H9 (cell line): Measurements from ENCODE around the gene HYAL3. TPM values are rescaled to one million over a fixed set of nuclear protein-coding genes. Genes with fewer than 3 reads are reported as not detected.

ENCODE experiments used
- DNase-seq: peaks from one replicate; pipeline ENCODE4 v3.0.0-alpha.2; 2017
- H2AFZ ChIP-seq: one replicate; pipeline ENCODE4 v1.6.1; 2013; ENCODE audit warnings: mild to moderate bottlenecking, low read length, control low read depth, moderate library complexity
- H2AK5ac ChIP-seq: 2 replicates; pipeline ENCODE4 v1.6.1; 2013; ENCODE audit warnings: low read length, control low read depth, mixed read lengths; ENCODE audit not compliant: insufficient read length
- H2BK120ac ChIP-seq: one replicate; pipeline ENCODE4 v1.6.1; 2013; ENCODE audit warnings: low read depth, mild to moderate bottlenecking, low read length, control low read depth, inconsistent platforms; ENCODE audit not compliant: poor library complexity, severe bottlenecking
- H2BK12ac ChIP-seq: 2 replicates; pipeline ENCODE4 v1.6.1; 2013; ENCODE audit warnings: low read length, control low read depth, mixed read lengths, low read depth; ENCODE audit not compliant: insufficient read length
- H2BK15ac ChIP-seq: 2 replicates; pipeline ENCODE4 v1.6.1; 2013; ENCODE audit warnings: low read depth, low read length, control low read depth
- H2BK20ac ChIP-seq: one replicate; pipeline ENCODE4 v1.6.1; 2013; ENCODE audit warnings: low read depth, mild to moderate bottlenecking, low read length, control low read depth, inconsistent platforms; ENCODE audit not compliant: poor library complexity, severe bottlenecking
- H2BK5ac ChIP-seq: 2 replicates; pipeline ENCODE4 v1.6.1; 2013; ENCODE audit warnings: low read length, control low read depth, mixed read lengths; ENCODE audit not compliant: insufficient read length
- H3K14ac ChIP-seq: 2 replicates; pipeline ENCODE4 v1.6.1; 2013; ENCODE audit warnings: low read length, control low read depth; ENCODE audit not compliant: insufficient read depth
- H3K18ac ChIP-seq: 2 replicates; pipeline ENCODE4 v1.6.1; 2013; ENCODE audit warnings: low read depth, mild to moderate bottlenecking, mixed read lengths, low read length, control low read depth; ENCODE audit not compliant: insufficient read length
- H3K23ac ChIP-seq: 2 replicates; pipeline ENCODE4 v1.6.1; 2013; ENCODE audit warnings: low read length, control low read depth, mixed read lengths, low read depth; ENCODE audit not compliant: insufficient read length
- H3K23me2 ChIP-seq: 2 replicates; pipeline ENCODE4 v1.6.1; 2013; ENCODE audit warnings: low read depth, mild to moderate bottlenecking, mixed read lengths, low read length, control low read depth; ENCODE audit not compliant: insufficient read length, poor library complexity, severe bottlenecking
- H3K27ac ChIP-seq: 2 replicates; pipeline ENCODE4 v1.5.1; 2013; ENCODE audit warnings: low read length, control low read depth, mixed read lengths, low read depth; ENCODE audit not compliant: insufficient read length
- H3K27me3 ChIP-seq: 2 replicates; pipeline ENCODE4 v1.6.1; 2013; ENCODE audit warnings: low read length, control low read depth, inconsistent platforms; ENCODE audit not compliant: insufficient read depth
- H3K4ac ChIP-seq: 2 replicates; pipeline ENCODE4 v1.6.1; 2013; ENCODE audit warnings: low read depth, mild to moderate bottlenecking, control low read depth, inconsistent platforms, low read length, moderate library complexity
- H3K4me1 ChIP-seq: 2 replicates; pipeline ENCODE4 v1.6.1; 2013; ENCODE audit warnings: low read length, control low read depth, inconsistent platforms; ENCODE audit not compliant: insufficient read depth
- H3K4me2 ChIP-seq: 2 replicates; pipeline ENCODE4 v1.6.1; 2013; ENCODE audit warnings: low read length, control low read depth, mixed read lengths; ENCODE audit not compliant: insufficient read length, insufficient read depth
- H3K56ac ChIP-seq: 2 replicates; pipeline ENCODE4 v1.6.1; 2013; ENCODE audit warnings: low read depth, mild to moderate bottlenecking, mixed read lengths, low read length, control low read depth; ENCODE audit not compliant: insufficient read length
- H3K79me1 ChIP-seq: 2 replicates; pipeline ENCODE4 v1.6.1; 2013; ENCODE audit warnings: low read depth, mild to moderate bottlenecking, moderate library complexity, low read length, control low read depth, inconsistent platforms; ENCODE audit not compliant: insufficient read depth, poor library complexity, severe bottlenecking
- H3K79me2 ChIP-seq: 2 replicates; pipeline ENCODE4 v1.6.1; 2013; ENCODE audit warnings: low read length, control low read depth, inconsistent platforms; ENCODE audit not compliant: insufficient read depth
- H3K9ac ChIP-seq: 2 replicates; pipeline ENCODE4 v1.6.1; 2013; ENCODE audit warnings: low read length, control low read depth, mixed read lengths; ENCODE audit not compliant: insufficient read length; ENCODE audit errors: extremely low read depth
- H3K9me3 ChIP-seq: one replicate; pipeline ENCODE4 v1.6.1; 2013; ENCODE audit warnings: low read depth, low read length, inconsistent platforms; ENCODE audit not compliant: control insufficient read depth
- H3T11ph ChIP-seq: one replicate; pipeline ENCODE4 v1.6.1; 2013; ENCODE audit warnings: mild to moderate bottlenecking, low read length, control low read depth, inconsistent platforms
- H4K20me1 ChIP-seq: one replicate; pipeline ENCODE4 v1.6.1; 2013; ENCODE audit not compliant: control insufficient read depth, insufficient read length, insufficient read depth
- H4K5ac ChIP-seq: 2 replicates; pipeline ENCODE4 v1.6.1; 2013; ENCODE audit warnings: low read depth, mild to moderate bottlenecking, mixed read lengths, low read length, control low read depth; ENCODE audit not compliant: insufficient read length
- H4K8ac ChIP-seq: replicated peaks from 2 replicates; pipeline ENCODE4 v1.6.1; 2013; ENCODE audit warnings: low read length, control low read depth, mixed read lengths, low read depth; ENCODE audit not compliant: insufficient read length
- H4K91ac ChIP-seq: 2 replicates; pipeline ENCODE4 v1.6.1; 2013; ENCODE audit warnings: low read depth, mild to moderate bottlenecking, moderate library complexity, mixed read lengths, low read length, control low read depth; ENCODE audit not compliant: insufficient read length
- H3K27ac Mint-ChIP-seq, 3 experiments: 2 replicates in 2 of 3; 3 replicates in 1 of 3; pipeline ENCODE4 v1.8.0; 2020 to 2021; ENCODE audit warnings: mixed read lengths in 3 of 3, mild to moderate bottlenecking in 1 of 3, moderate library complexity in 1 of 3
- H3K27me3 Mint-ChIP-seq: 2 replicates; pipeline ENCODE4 v1.8.0; 2021; ENCODE audit warnings: low read depth, mild to moderate bottlenecking, moderate library complexity, mixed read lengths
- H3K36me3 Mint-ChIP-seq, 3 experiments: 2 replicates in 2 of 3; 3 replicates in 1 of 3; pipeline ENCODE4 v1.8.0; 2020 to 2021; ENCODE audit warnings: low read depth in 3 of 3, mixed read lengths in 3 of 3; ENCODE audit not compliant: insufficient read depth in 1 of 3
- H3K4me1 Mint-ChIP-seq, 2 experiments: 2 replicates each; pipeline ENCODE4 v1.8.0; 2020; ENCODE audit warnings: mixed read lengths in 2 of 2
- H3K4me3 Mint-ChIP-seq, 2 experiments: 2 replicates in 1 of 2; 3 replicates in 1 of 2; pipeline ENCODE4 v1.8.0; 2020 to 2021; ENCODE audit warnings: mild to moderate bottlenecking in 2 of 2, mixed read lengths in 2 of 2, moderate library complexity in 1 of 2
- H3K9me3 Mint-ChIP-seq, 2 experiments: 2 replicates in 1 of 2; 3 replicates in 1 of 2; pipeline ENCODE4 v1.8.0; 2020; ENCODE audit warnings: mild to moderate bottlenecking in 2 of 2, mixed read lengths in 2 of 2, moderate library complexity in 1 of 2
- WGBS: extraction: QIAGEN DNeasy Blood & Tissue Kit; methylation state at CpG from one replicate; pipeline ENCODE4 v1.1.7; 2013; ENCODE audit warnings: missing lambda C conversion rate, low lambda C conversion rate, mixed read lengths; ENCODE audit not compliant: insufficient read length; ENCODE audit errors: extremely low coverage; 5-methylcytosine and 5-hydroxymethylcytosine counted together
- total RNA-seq: library from RNA; stranded (reverse); gene quantifications from 2 replicates; pipeline ENCODE4 v1.2.1, GENCODE V29; 2021
- TF ChIP-seq, protein P1 (sequence below): fragments of 200-600 bp; sonication (generic); conservative IDR thresholded peaks from 3 replicates; pipeline ENCODE4 v1.8.0; 2021; ENCODE audit warnings: antibody characterized with exemption, mild to moderate bottlenecking

The HYAL3 gene
- total RNA-seq, 1 experiment from 2014 or later, result 3.1 TPM

GRCh38 chr3:50341996-50342650 is 42.9 kb upstream of the HYAL3 start:
- Histone ChIP-seq H3K23me2 (peaks cover 22% of the 10 kb centered on the region), H2BK120ac (no peak overlapping the region), H2BK15ac (no peak overlapping the region), H4K91ac (no peak overlapping the region), H4K8ac (no peak overlapping the region), H2BK5ac (no peak overlapping the region), H3K23ac (no peak overlapping the region), H3K4me1 (no peaks in the 10 kb centered on the region; the same call in 1 of the 2 replicates), H4K5ac (no peak overlapping the region), H3K79me2 (no peaks in the 10 kb centered on the region), H3K27me3 (peaks cover 19% of the 10 kb centered on the region; the same call in 1 of the 2 replicates), H3K4me2 (no peak overlapping the region), H2AK5ac (no peak overlapping the region), H3K27ac (no peak overlapping the region), H3K14ac (no peak overlapping the region), H3K9me3 (no peaks in the 10 kb centered on the region), H3K4ac (no peak overlapping the region), H2AFZ (no peak overlapping the region), H2BK20ac (no peak overlapping the region), H2BK12ac (no peak overlapping the region), H3K18ac (no peak overlapping the region), H4K20me1 (no peaks in the 10 kb centered on the region), H3T11ph (no peak overlapping the region), H3K9ac (no peak overlapping the region), H3K79me1 (no peaks in the 10 kb centered on the region), H3K56ac (no peak overlapping the region)
- H3K27me3 Mint-ChIP-seq, result peaks cover 77% of the 10 kb centered on the region
- no peak overlapping the region for H3K4me3 Mint-ChIP-seq
- TF ChIP-seq, protein P1, sequence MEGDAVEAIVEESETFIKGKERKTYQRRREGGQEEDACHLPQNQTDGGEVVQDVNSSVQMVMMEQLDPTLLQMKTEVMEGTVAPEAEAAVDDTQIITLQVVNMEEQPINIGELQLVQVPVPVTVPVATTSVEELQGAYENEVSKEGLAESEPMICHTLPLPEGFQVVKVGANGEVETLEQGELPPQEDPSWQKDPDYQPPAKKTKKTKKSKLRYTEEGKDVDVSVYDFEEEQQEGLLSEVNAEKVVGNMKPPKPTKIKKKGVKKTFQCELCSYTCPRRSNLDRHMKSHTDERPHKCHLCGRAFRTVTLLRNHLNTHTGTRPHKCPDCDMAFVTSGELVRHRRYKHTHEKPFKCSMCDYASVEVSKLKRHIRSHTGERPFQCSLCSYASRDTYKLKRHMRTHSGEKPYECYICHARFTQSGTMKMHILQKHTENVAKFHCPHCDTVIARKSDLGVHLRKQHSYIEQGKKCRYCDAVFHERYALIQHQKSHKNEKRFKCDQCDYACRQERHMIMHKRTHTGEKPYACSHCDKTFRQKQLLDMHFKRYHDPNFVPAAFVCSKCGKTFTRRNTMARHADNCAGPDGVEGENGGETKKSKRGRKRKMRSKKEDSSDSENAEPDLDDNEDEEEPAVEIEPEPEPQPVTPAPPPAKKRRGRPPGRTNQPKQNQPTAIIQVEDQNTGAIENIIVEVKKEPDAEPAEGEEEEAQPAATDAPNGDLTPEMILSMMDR, result no peak
- WGBS, result no CpG with 5 or more reads among the region's 13 CpGs
- H3K9me3 Mint-ChIP-seq, result no peaks in the 10 kb centered on the region; a peak in 1 of 5 replicates
- H3K4me1 Mint-ChIP-seq, result peaks cover 20 to 28% of the 10 kb centered on the region in 2 experiments
- H3K36me3 Mint-ChIP-seq, result no peaks in the 10 kb centered on the region; a peak in 1 of 7 replicates
- no peak overlapping the region for H3K27ac Mint-ChIP-seq
- DNase-seq, result no peak
